GM18858 (cell line): ENCODE results near the gene CDT1.
A peak's percentile ranks its signal among the peaks of the same experiment; 100 is the strongest.

Source experiments
- ATAC-seq: cut with Tn5 transposase; IDR thresholded peaks from one replicate; pipeline ENCODE4 v1.9.1; 2021; ENCODE audit not compliant: unreplicated experiment

CDT1 gene

GRCh38 chr16:88854306-88855111 lies 50.9 kb downstream of the CDT1 start:
- ATAC-seq = no peak

GRCh38 chr16:88855176-88855575 lies 51.6 kb downstream of the CDT1 start:
- ATAC-seq = no peak

- ATAC-seq = no peak
Measured at GRCh38 chr16:88855736-88856121, 52.1 kb downstream of the CDT1 start.

- no peak for ATAC-seq
Measured at GRCh38 chr16:88856122-88856827, 52.7 kb downstream of the CDT1 start.

- peak; percentile 59 for ATAC-seq
Measured at GRCh38 chr16:88856828-88857727, 53.5 kb downstream of the CDT1 start, which contains the start of the genes GALNS and TRAPPC2L. Gene GALNS (minus strand): TSS chr16:88856947. CDS start chr16:88856877, 70 bp downstream. Gene TRAPPC2L (plus strand): TSS chr16:88857127. CDS start chr16:88857151, 24 bp downstream.

- ATAC-seq = no peak
Measured at GRCh38 chr16:88857728-88858339, 54.2 kb downstream of the CDT1 start.
